Right atrium auricular region (tissue), 2 donors: ENCODE data around the gene SLC2A3. TPM values are rescaled to one million over a fixed set of nuclear protein-coding genes. Genes with fewer than 3 reads are reported as not detected.
"Not testable (repeated sequence)": the region's sequence is repeated elsewhere in the genome, so short reads cannot be mapped to it uniquely, and the experiment has no call there.

Experiments used
- DNase-seq: peaks from one replicate; pipeline ENCODE4 v3.0.0-alpha.2; 2019; ENCODE audit warnings: low spot score
- H3K27ac ChIP-seq, 2 donors: fragments of 200-600 bp; sonication (generic); 1 replicate in 1 of 2; 2 replicates in 1 of 2; pipeline ENCODE4 v1.5.1; 2016 to 2019
- H3K27me3 ChIP-seq, 2 donors: fragments of 200-600 bp; sonication (generic); one replicate each; pipeline versions ENCODE4 v1.5.1 to v1.6.0; 2017 to 2019
- H3K36me3 ChIP-seq: fragments of 200-600 bp; sonication (generic); one replicate; pipeline ENCODE4 v1.5.1; 2016
- H3K4me1 ChIP-seq, 2 donors: fragments of 200-600 bp; sonication (generic); one replicate each; pipeline versions ENCODE4 v1.5.1 to v1.6.0; 2017 to 2019
- H3K4me3 ChIP-seq, 2 donors: fragments of 200-600 bp; sonication (generic); 1 replicate in 1 of 2; 2 replicates in 1 of 2; pipeline ENCODE4 v1.5.1; 2017 to 2019; ENCODE audit warnings: mild to moderate bottlenecking in 1 of 2, moderate library complexity in 1 of 2
- H3K9me3 ChIP-seq, 2 donors: fragments of 200-600 bp; sonication (generic); one replicate each; pipeline ENCODE4 v1.5.1; 2019
- total RNA-seq, 2 donors: library from RNA; depleted of rRNA; stranded (reverse); fragments of >200 nt; gene quantifications; one replicate each; pipeline ENCODE4 v1.1.0, GENCODE V29; 2016
- TF ChIP-seq, protein P1 (sequence below), 2 donors: fragments of 200-600 bp; sonication (generic); IDR thresholded peaks; one replicate each; pipeline ENCODE4 v1.5.1; 2019; ENCODE audit warnings: antibody characterized with exemption in 2 of 2

The SLC2A3 gene
- total RNA-seq, 2 donors from 2014 or later = 13.7 to 17.5 TPM

DNA sequence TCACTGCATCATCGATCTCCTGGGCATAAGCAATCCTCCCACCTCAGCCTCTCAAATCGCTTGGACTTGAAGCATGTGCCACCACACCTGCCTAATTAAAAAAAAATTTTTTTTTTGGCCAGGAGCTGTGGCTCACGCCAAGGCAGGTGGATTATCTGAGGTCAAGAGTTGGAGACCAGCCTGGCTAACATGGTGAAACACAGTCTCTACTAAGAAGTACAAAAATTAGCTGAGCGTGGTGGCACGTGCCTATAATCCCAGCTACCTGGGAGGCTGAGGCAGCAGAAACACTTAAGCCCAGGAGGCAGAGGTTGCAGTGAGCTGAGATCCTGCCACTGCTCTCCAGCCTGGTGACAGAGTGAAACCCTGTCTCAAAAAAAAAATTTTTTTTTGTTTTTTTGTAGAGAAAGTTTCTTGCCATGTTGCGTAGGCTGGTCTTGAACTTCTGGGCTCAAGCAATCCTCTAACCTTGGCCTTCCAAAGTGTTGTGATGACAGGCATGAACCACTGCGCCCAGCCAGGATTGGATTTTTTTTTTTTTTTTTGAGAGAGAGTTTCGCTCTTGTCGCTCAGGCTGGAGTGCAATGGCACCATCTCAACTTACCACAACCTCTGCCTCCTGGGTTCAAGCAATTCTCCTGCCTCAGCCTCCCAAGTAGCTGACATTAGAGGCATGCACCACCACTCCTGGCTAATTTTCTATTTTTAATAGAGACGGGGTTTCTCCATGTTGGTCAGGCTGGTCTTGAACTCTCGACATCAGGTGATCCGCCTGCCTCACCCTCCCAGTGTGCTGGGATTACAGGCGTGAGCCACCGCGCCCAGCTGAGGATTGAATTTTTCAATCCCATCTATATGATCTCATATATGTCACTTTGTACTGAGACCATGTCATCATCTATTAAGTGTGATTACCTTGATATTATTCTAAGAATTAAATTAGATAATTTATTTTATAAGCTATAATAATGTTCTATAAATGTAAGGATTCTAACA, 12.4 kb downstream of the SLC2A3 start:
- Histone ChIP-seq H3K9me3 (no peaks in the 10 kb centered on the region), H3K27me3 (no peaks in the 10 kb centered on the region), H3K4me3 (no peak overlapping the region), H3K27ac (no peak overlapping the region), H3K36me3 (peaks cover 65% of the 10 kb centered on the region), H3K4me1 (no peaks in the 10 kb centered on the region)
- TF ChIP-seq, protein P1, sequence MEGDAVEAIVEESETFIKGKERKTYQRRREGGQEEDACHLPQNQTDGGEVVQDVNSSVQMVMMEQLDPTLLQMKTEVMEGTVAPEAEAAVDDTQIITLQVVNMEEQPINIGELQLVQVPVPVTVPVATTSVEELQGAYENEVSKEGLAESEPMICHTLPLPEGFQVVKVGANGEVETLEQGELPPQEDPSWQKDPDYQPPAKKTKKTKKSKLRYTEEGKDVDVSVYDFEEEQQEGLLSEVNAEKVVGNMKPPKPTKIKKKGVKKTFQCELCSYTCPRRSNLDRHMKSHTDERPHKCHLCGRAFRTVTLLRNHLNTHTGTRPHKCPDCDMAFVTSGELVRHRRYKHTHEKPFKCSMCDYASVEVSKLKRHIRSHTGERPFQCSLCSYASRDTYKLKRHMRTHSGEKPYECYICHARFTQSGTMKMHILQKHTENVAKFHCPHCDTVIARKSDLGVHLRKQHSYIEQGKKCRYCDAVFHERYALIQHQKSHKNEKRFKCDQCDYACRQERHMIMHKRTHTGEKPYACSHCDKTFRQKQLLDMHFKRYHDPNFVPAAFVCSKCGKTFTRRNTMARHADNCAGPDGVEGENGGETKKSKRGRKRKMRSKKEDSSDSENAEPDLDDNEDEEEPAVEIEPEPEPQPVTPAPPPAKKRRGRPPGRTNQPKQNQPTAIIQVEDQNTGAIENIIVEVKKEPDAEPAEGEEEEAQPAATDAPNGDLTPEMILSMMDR (IDR thresholded peaks at IDR 0.05) = no peak
- no peak for DNase-seq

DNA sequence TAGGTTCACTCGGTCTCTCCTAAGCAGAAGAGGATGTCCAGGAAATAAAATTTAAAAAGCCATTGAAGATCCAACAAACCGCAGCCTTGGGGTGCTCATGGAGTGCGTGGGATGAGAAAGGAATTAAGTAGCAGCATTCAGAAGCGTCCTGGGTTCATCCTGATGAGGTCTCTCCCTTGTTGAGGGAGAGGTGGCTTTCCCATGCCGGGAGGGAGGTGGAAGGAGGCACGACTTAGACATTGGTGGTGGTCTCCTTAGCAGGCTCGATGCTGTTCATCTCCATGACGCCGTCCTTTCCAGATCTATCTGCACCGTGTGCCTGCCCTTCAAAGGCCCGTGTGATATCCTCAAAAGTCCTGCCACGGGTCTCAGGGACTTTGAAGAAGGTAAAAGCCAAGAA, 14.8 kb downstream of the SLC2A3 start:
- H3K9me3 ChIP-seq, H3K4me3 ChIP-seq, DNase-seq, H3K27me3 ChIP-seq, H3K27ac ChIP-seq, H3K4me1 ChIP-seq: not testable (repeated sequence)
- peaks cover 47% of the 10 kb centered on the region for H3K36me3 ChIP-seq

DNA sequence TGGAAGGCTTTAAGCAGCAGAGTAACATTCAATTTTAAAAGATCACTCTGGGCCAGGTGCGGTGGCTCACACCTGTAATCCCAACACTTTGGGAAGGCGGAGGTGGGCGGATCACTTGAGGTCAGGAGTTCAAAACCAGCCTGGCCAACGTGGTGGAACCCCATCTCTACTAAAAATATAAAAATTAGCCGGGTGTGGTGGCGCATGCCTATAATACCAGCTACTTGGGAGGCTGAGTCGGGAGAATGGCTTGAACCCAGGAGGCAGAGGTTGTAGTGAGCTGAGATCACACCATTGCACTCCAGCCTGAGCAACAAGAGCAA, 17.8 kb downstream of the SLC2A3 start:
- not testable (repeated sequence) for H3K9me3 ChIP-seq, DNase-seq, H3K27me3 ChIP-seq, H3K4me1 ChIP-seq, H3K4me3 ChIP-seq, H3K27ac ChIP-seq
- H3K36me3 ChIP-seq = peaks cover 28% of the 10 kb centered on the region

GRCh38 chr12:7917392-7918267, 18.4 kb downstream of the SLC2A3 start:
- no peak for DNase-seq
- H3K27me3 ChIP-seq = no peaks in the 10 kb centered on the region
- TF ChIP-seq, protein P1 (IDR thresholded peaks at IDR 0.05) = no peak
- H3K9me3 ChIP-seq = no peaks in the 10 kb centered on the region
- peaks cover 22% of the 10 kb centered on the region for H3K36me3 ChIP-seq
- H3K4me3 ChIP-seq = no peak overlapping the region
- H3K27ac ChIP-seq = no peak overlapping the region
- H3K4me1 ChIP-seq = no peaks in the 10 kb centered on the region

GRCh38 chr12:7916936-7917335, 19.1 kb downstream of the SLC2A3 start:
- TF ChIP-seq, protein P1 (IDR thresholded peaks at IDR 0.05) = no peak
- Histone ChIP-seq H3K36me3 (peaks cover 15% of the 10 kb centered on the region), H3K27me3 (no peaks in the 10 kb centered on the region), H3K9me3 (no peaks in the 10 kb centered on the region), H3K4me3 (no peak overlapping the region), H3K4me1 (no peaks in the 10 kb centered on the region), H3K27ac (no peak overlapping the region)
- no peak for DNase-seq

DNA sequence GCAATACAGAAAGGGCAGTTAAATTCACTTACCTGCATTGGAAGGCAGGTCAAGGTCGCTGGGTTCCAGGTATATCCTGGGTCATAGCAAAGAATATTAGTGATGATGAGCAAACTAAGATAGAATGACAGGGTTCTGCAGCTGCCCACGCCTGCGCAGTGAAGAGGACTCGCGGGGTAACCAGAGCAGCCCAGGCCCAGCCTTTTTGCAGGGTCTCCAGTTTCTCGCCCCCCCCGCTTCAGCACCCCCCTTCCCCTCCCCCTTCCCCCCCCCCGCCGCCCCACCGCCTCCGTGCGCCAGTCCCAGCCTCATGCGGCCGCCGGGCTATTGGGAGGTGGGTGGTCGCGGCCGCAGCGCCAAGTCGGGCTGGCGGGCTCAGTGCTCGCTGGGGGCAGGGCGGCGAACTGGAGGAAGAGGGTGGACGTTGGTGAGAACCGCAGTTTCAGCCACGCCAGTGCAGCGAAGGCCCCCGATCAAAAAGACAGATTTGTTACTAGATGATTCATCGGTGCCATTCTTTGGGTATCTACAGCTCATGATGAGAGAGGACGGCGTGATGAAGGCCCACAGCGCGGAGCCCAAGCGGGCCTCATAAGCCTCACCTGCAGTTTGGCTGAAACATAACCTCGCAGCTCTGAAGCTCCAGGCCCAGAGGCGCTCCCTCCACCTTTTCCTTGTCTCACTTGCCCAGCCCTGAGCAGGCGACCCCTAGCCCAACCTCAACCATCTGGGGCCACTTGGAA, 20.2 kb downstream of the SLC2A3 start:
- Histone ChIP-seq H3K4me3 (peak overlapping the region in 1 of 2 donors; percentile 9), H3K27ac (no peak overlapping the region), H3K36me3 (peaks cover 4% of the 10 kb centered on the region), H3K4me1 (no peaks in the 10 kb centered on the region), H3K27me3 (no peaks in the 10 kb centered on the region), H3K9me3 (no peaks in the 10 kb centered on the region)
- TF ChIP-seq, protein P1 (IDR thresholded peaks at IDR 0.05) = no peak
- no peak for DNase-seq

- not testable (repeated sequence) for H3K4me3 ChIP-seq, H3K9me3 ChIP-seq, H3K27me3 ChIP-seq, H3K36me3 ChIP-seq, H3K4me1 ChIP-seq, H3K27ac ChIP-seq, DNase-seq
Observed at GRCh38 chr12:7910106-7910505, 25.9 kb downstream of the SLC2A3 start.
